AG04449 (cell line): ENCODE data around the gene PLXNA3.

Source experiments
- CTCF ChIA-PET: fragments of 350-600 bp; formaldehyde crosslinking; extraction: SDS; loops from one replicate; lab custom pipeline; 2021; ENCODE audit warnings: antibody characterized with exemption; lab: Yijun Ruan, JAX
- POLR2A ChIA-PET: fragments of 400-600, 350-600 bp; formaldehyde crosslinking; extraction: SDS; loops from one replicate; lab custom pipeline; 2020; ENCODE audit warnings: antibody characterized with exemption, inconsistent platforms; lab: Yijun Ruan, JAX
- DNase-seq: peaks from one replicate; pipeline ENCODE4 v3.0.0-alpha.2; 2010; ENCODE audit warnings: low read depth, low spot score
- H3K4me3 ChIP-seq: 2 replicates; pipeline ENCODE4 v1.5.1; 2011; ENCODE audit warnings: low read depth, mild to moderate bottlenecking, control low read depth, low read length
- CTCF ChIP-seq: IDR thresholded peaks from one replicate; pipeline ENCODE4 v1.5.1; 2011; ENCODE audit warnings: mild to moderate bottlenecking, moderate library complexity, low read length, control low read depth, inconsistent platforms; ENCODE audit not compliant: insufficient read depth; ENCODE audit errors: missing control alignments

PLXNA3 gene

GRCh38 chrX:154481195-154481594, 23.1 kb downstream of the PLXNA3 start:
- CTCF ChIA-PET: no interaction called here
- no peak for TF ChIP-seq CTCF
- POLR2A ChIA-PET: no interaction called here
- no peak for DNase-seq
- no peak overlapping the region for H3K4me3 ChIP-seq

- POLR2A ChIA-PET: no interaction called here
- no peak for DNase-seq
- no peak overlapping the region for H3K4me3 ChIP-seq
These were observed 24.0 kb downstream of the PLXNA3 start for GRCh38 chrX:154481911-154482601.

GRCh38 chrX:154482786-154483185, 24.7 kb downstream of the PLXNA3 start:
- ChIA-PET POLR2A (no interaction called here), CTCF (interaction anchor here (0.6 kb wide), 1 partner anchor 44 kb away, joined by 3 read pairs; no protein-coding TSS in a partner anchor)
- DNase-seq: no peak

More at GRCh38 chrX:154481911-154482601, 24.0 kb downstream of the PLXNA3 start:
- CTCF ChIA-PET: no interaction called here
- no peak for TF ChIP-seq CTCF

GRCh38 chrX:154483325-154483724, 25.2 kb downstream of the PLXNA3 start:
- POLR2A ChIA-PET: no interaction called here
- TF ChIP-seq CTCF: no peak
- no peak for DNase-seq
- CTCF ChIA-PET: interaction anchor here (0.6 kb wide), 1 partner anchor 43 kb away, joined by 3 read pairs; no protein-coding TSS in a partner anchor
- no peak overlapping the region for H3K4me3 ChIP-seq

More at GRCh38 chrX:154482786-154483185, 24.7 kb downstream of the PLXNA3 start:
- H3K4me3 ChIP-seq: no peak overlapping the region
- no peak for TF ChIP-seq CTCF

- no peak for TF ChIP-seq CTCF
- POLR2A ChIA-PET: interaction anchor here (0.8 kb wide), 1 partner anchor 11 kb away, joined by 3 read pairs; no protein-coding TSS in a partner anchor
- CTCF ChIA-PET: interaction anchor here (1.5 to 2.5 kb wide), 2 partner anchors 8 to 51 kb away, joined by 5 to 9 read pairs; no protein-coding TSS in a partner anchor
- DNase-seq: no peak
- no peak overlapping the region for H3K4me3 ChIP-seq
These were observed 26.4 kb downstream of the PLXNA3 start for GRCh38 chrX:154484255-154485149.
